GM10847 (cell line): ENCODE measurements around the gene PRKRIP1.

ENCODE experiments used
- POLR2A ChIP-seq: IDR thresholded peaks from 2 replicates; pipeline ENCODE4 v1.6.1; 2011; ENCODE audit not compliant: insufficient read length; ENCODE audit errors: extremely low read depth

Gene PRKRIP1

GRCh38 chr7:102429141-102429899 is 33.2 kb downstream of the PRKRIP1 start:
- TF ChIP-seq POLR2A = no peak

DNA sequence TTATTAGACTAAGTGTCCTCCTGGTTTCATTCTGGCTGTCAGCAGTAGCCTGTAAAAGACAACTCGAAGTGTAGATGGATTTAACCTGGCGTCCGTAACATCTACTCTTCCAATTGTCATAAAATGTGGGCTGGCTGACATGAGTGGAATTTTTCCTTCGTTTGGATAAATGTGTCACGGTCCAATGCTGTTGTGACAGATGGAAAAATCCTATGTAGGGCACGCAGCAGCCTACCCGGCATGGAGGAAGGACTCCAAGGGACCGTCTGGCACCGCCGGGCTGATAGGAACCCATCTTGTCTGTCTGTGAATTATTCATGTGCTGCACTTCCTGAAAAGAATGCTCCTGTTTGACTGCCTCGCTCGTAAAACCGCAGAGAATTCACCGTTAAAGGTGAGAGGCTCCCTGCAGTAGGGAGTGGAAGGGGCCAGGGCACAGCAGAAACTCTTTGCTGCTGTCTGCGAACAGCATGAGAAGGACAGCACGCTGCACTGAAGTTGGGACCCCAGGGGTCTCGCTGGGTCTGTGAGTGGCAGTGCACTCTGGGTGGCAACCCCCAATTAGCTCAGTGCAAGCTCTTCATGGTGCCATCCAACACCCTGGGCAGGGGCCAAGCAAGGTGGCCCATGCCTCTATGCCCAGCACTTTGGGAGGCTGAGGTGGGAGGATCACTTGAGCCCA is 35.6 kb downstream of the PRKRIP1 start:
- TF ChIP-seq POLR2A = no peak

DNA sequence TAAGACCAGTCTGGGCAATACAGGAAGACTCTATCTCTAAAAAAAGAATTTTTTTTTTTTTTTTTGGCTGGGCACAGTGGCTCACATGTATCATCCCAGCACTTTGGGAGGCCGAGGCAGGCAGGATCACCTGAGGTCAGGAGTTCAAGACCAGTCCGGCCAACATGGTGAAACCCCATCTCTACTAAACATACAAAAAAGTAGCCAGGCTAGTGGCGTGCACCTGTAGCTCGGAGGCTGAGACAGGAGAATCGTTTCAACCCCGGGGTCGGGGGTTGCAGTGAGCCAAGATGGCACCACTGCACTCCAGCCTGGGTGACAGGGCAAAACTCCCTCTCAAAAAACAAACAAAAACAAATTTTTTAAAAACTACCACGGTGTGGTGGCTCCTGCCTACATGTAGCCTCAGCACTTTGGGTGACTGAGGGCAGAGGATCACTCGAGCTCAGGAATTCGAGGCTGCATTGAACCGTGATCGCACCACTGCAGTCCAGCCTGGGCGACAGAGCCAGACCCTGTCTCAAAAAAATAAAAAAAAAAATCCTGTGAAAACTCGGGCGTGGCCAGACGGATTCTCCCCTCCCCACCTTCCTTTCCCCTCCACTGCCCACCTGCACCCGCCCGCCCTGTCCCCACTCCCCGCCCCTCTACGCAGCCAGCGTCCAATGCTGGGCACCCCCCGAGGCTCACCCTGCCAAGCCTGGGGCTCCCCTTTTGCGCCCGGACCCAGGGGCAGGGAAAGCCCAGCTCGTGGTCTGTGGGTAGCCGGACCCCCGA is 36.5 kb downstream of the PRKRIP1 start:
- TF ChIP-seq POLR2A = no peak

- TF ChIP-seq POLR2A = peak; percentile 64
These were observed 37.3 kb downstream of the PRKRIP1 start, which contains the start of gene ORAI2 for GRCh38 chr7:102433219-102434038. Gene ORAI2, plus strand, starts transcription at chr7:102433575. Its CDS starts 5,382 bp downstream, at chr7:102438957.

GRCh38 chr7:102434039-102434486 is 37.9 kb downstream of the PRKRIP1 start:
- TF ChIP-seq POLR2A = no peak

DNA sequence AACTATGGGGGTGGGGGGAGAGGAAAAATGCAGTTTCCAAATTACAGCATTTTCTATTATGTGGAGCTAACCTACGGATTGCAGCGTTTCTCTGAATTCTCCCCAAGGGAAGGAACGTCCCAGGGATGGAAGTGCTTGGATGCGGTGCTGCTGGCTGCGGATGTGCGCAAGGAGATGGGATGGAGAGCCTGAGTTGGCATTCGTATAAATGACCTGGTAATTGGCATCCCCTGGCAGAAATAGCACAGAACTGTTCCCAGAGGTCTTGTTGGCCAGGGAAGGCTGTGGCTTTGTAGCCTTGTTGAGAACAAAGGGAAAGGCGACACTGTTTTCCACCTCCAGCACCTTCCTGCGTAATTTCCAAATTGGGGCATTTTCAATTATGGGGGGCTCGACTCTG is 40.0 kb downstream of the PRKRIP1 start:
- TF ChIP-seq POLR2A = no peak

DNA sequence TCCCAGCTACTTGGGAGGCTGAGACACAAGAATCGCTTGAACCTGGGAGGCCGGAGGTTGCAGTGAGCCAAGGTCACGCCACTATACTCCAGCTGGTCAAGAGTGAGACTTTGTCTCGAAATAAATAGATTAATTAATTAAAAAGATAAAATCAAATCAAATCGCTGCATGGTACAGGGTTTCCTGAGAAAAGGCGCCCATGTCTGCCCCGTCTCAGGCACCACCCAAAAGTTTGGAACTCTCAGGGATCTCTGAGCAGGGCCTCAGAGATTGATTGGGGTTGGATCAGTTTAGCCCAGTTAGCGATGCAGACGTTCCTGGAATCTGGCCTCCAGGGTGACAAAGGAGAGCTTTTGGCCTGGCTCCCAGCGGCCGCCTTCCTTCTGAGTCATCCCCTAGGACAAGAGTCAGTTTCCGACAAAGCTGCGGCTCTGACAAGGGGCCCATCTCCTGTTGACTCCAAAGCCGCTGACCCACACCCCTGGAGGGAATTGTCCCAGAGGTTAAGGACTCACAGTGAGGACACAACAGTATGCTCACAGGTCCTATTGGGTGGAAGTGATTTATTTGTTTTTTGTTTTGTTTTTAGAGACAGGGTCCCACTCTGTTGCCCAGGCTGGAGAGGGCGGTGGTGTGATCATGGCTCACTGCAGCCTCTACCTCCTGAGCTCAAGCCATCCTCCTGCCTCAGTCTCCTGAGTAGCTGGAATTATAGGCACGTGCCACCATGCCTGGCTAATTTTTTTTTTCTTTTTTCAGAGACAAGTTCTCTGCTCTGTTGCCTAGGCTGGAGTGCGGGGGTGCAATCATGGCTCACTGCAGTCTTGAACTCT is 44.0 kb downstream of the PRKRIP1 start:
- TF ChIP-seq POLR2A = no peak

- TF ChIP-seq POLR2A = no peak
These were observed 49.0 kb downstream of the PRKRIP1 start for GRCh38 chr7:102444961-102445673.

- TF ChIP-seq POLR2A = no peak
These were observed 49.5 kb downstream of the PRKRIP1 start for GRCh38 chr7:102445674-102446071.

- no peak for TF ChIP-seq POLR2A
These were observed 50.4 kb downstream of the PRKRIP1 start for GRCh38 chr7:102446387-102447156.

DNA sequence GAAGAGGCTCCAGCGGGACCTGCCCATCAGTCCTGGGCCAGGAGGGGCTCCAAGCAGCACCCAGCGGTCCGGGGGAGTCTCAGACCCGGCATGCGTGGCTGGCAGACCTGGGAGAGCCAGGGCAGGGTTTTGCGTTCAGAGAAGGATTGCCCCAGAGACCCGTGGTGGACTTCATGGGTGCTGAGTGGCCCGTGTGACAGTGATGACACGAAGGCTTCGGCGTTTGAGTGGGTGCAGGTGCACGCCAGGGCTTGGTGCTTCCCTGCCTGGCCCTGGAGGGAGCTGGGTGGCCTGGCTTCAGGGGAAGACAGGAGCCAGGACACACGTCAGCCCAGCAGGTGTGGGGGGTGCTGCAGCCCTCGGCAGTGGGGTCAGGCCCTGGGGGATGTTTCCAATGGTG is 51.1 kb downstream of the PRKRIP1 start:
- TF ChIP-seq POLR2A = no peak

GRCh38 chr7:102449136-102449535 is 53.0 kb downstream of the PRKRIP1 start:
- no peak for TF ChIP-seq POLR2A

- TF ChIP-seq POLR2A = no peak
These were observed 54.1 kb downstream of the PRKRIP1 start for GRCh38 chr7:102450242-102450641.
